H9 (cell line): Measurements from ENCODE around the gene CCDC69. TPM values are rescaled to one million over a fixed set of nuclear protein-coding genes. Genes with fewer than 3 reads are reported as not detected.

Experiments used
- DNase-seq: peaks from one replicate; pipeline ENCODE4 v3.0.0-alpha.2; 2017
- H2AFZ ChIP-seq: one replicate; pipeline ENCODE4 v1.6.1; 2013; ENCODE audit warnings: mild to moderate bottlenecking, low read length, control low read depth, moderate library complexity
- H2AK5ac ChIP-seq: 2 replicates; pipeline ENCODE4 v1.6.1; 2013; ENCODE audit warnings: low read length, control low read depth, mixed read lengths; ENCODE audit not compliant: insufficient read length
- H2BK120ac ChIP-seq: one replicate; pipeline ENCODE4 v1.6.1; 2013; ENCODE audit warnings: low read depth, mild to moderate bottlenecking, low read length, control low read depth, inconsistent platforms; ENCODE audit not compliant: poor library complexity, severe bottlenecking
- H2BK12ac ChIP-seq: 2 replicates; pipeline ENCODE4 v1.6.1; 2013; ENCODE audit warnings: low read length, control low read depth, mixed read lengths, low read depth; ENCODE audit not compliant: insufficient read length
- H2BK15ac ChIP-seq: 2 replicates; pipeline ENCODE4 v1.6.1; 2013; ENCODE audit warnings: low read depth, low read length, control low read depth
- H2BK20ac ChIP-seq: one replicate; pipeline ENCODE4 v1.6.1; 2013; ENCODE audit warnings: low read depth, mild to moderate bottlenecking, low read length, control low read depth, inconsistent platforms; ENCODE audit not compliant: poor library complexity, severe bottlenecking
- H2BK5ac ChIP-seq: 2 replicates; pipeline ENCODE4 v1.6.1; 2013; ENCODE audit warnings: low read length, control low read depth, mixed read lengths; ENCODE audit not compliant: insufficient read length
- H3K14ac ChIP-seq: 2 replicates; pipeline ENCODE4 v1.6.1; 2013; ENCODE audit warnings: low read length, control low read depth; ENCODE audit not compliant: insufficient read depth
- H3K18ac ChIP-seq: 2 replicates; pipeline ENCODE4 v1.6.1; 2013; ENCODE audit warnings: low read depth, mild to moderate bottlenecking, mixed read lengths, low read length, control low read depth; ENCODE audit not compliant: insufficient read length
- H3K23ac ChIP-seq: 2 replicates; pipeline ENCODE4 v1.6.1; 2013; ENCODE audit warnings: low read length, control low read depth, mixed read lengths, low read depth; ENCODE audit not compliant: insufficient read length
- H3K23me2 ChIP-seq: 2 replicates; pipeline ENCODE4 v1.6.1; 2013; ENCODE audit warnings: low read depth, mild to moderate bottlenecking, mixed read lengths, low read length, control low read depth; ENCODE audit not compliant: insufficient read length, poor library complexity, severe bottlenecking
- H3K27ac ChIP-seq: 2 replicates; pipeline ENCODE4 v1.5.1; 2013; ENCODE audit warnings: low read length, control low read depth, mixed read lengths, low read depth; ENCODE audit not compliant: insufficient read length
- H3K27me3 ChIP-seq: 2 replicates; pipeline ENCODE4 v1.6.1; 2013; ENCODE audit warnings: low read length, control low read depth, inconsistent platforms; ENCODE audit not compliant: insufficient read depth
- H3K4ac ChIP-seq: 2 replicates; pipeline ENCODE4 v1.6.1; 2013; ENCODE audit warnings: low read depth, mild to moderate bottlenecking, control low read depth, inconsistent platforms, low read length, moderate library complexity
- H3K4me1 ChIP-seq: 2 replicates; pipeline ENCODE4 v1.6.1; 2013; ENCODE audit warnings: low read length, control low read depth, inconsistent platforms; ENCODE audit not compliant: insufficient read depth
- H3K4me2 ChIP-seq: 2 replicates; pipeline ENCODE4 v1.6.1; 2013; ENCODE audit warnings: low read length, control low read depth, mixed read lengths; ENCODE audit not compliant: insufficient read length, insufficient read depth
- H3K56ac ChIP-seq: 2 replicates; pipeline ENCODE4 v1.6.1; 2013; ENCODE audit warnings: low read depth, mild to moderate bottlenecking, mixed read lengths, low read length, control low read depth; ENCODE audit not compliant: insufficient read length
- H3K79me1 ChIP-seq: 2 replicates; pipeline ENCODE4 v1.6.1; 2013; ENCODE audit warnings: low read depth, mild to moderate bottlenecking, moderate library complexity, low read length, control low read depth, inconsistent platforms; ENCODE audit not compliant: insufficient read depth, poor library complexity, severe bottlenecking
- H3K79me2 ChIP-seq: 2 replicates; pipeline ENCODE4 v1.6.1; 2013; ENCODE audit warnings: low read length, control low read depth, inconsistent platforms; ENCODE audit not compliant: insufficient read depth
- H3K9ac ChIP-seq: 2 replicates; pipeline ENCODE4 v1.6.1; 2013; ENCODE audit warnings: low read length, control low read depth, mixed read lengths; ENCODE audit not compliant: insufficient read length; ENCODE audit errors: extremely low read depth
- H3K9me3 ChIP-seq: one replicate; pipeline ENCODE4 v1.6.1; 2013; ENCODE audit warnings: low read depth, low read length, inconsistent platforms; ENCODE audit not compliant: control insufficient read depth
- H3T11ph ChIP-seq: one replicate; pipeline ENCODE4 v1.6.1; 2013; ENCODE audit warnings: mild to moderate bottlenecking, low read length, control low read depth, inconsistent platforms
- H4K20me1 ChIP-seq: one replicate; pipeline ENCODE4 v1.6.1; 2013; ENCODE audit not compliant: control insufficient read depth, insufficient read length, insufficient read depth
- H4K5ac ChIP-seq: 2 replicates; pipeline ENCODE4 v1.6.1; 2013; ENCODE audit warnings: low read depth, mild to moderate bottlenecking, mixed read lengths, low read length, control low read depth; ENCODE audit not compliant: insufficient read length
- H4K8ac ChIP-seq: replicated peaks from 2 replicates; pipeline ENCODE4 v1.6.1; 2013; ENCODE audit warnings: low read length, control low read depth, mixed read lengths, low read depth; ENCODE audit not compliant: insufficient read length
- H4K91ac ChIP-seq: 2 replicates; pipeline ENCODE4 v1.6.1; 2013; ENCODE audit warnings: low read depth, mild to moderate bottlenecking, moderate library complexity, mixed read lengths, low read length, control low read depth; ENCODE audit not compliant: insufficient read length
- H3K27ac Mint-ChIP-seq, 3 experiments: 2 replicates in 2 of 3; 3 replicates in 1 of 3; pipeline ENCODE4 v1.8.0; 2020 to 2021; ENCODE audit warnings: mixed read lengths in 3 of 3, mild to moderate bottlenecking in 1 of 3, moderate library complexity in 1 of 3
- H3K27me3 Mint-ChIP-seq: 2 replicates; pipeline ENCODE4 v1.8.0; 2021; ENCODE audit warnings: low read depth, mild to moderate bottlenecking, moderate library complexity, mixed read lengths
- H3K36me3 Mint-ChIP-seq, 3 experiments: 2 replicates in 2 of 3; 3 replicates in 1 of 3; pipeline ENCODE4 v1.8.0; 2020 to 2021; ENCODE audit warnings: low read depth in 3 of 3, mixed read lengths in 3 of 3; ENCODE audit not compliant: insufficient read depth in 1 of 3
- H3K4me1 Mint-ChIP-seq, 2 experiments: 2 replicates each; pipeline ENCODE4 v1.8.0; 2020; ENCODE audit warnings: mixed read lengths in 2 of 2
- H3K4me3 Mint-ChIP-seq, 2 experiments: 2 replicates in 1 of 2; 3 replicates in 1 of 2; pipeline ENCODE4 v1.8.0; 2020 to 2021; ENCODE audit warnings: mild to moderate bottlenecking in 2 of 2, mixed read lengths in 2 of 2, moderate library complexity in 1 of 2
- H3K9me3 Mint-ChIP-seq, 2 experiments: 2 replicates in 1 of 2; 3 replicates in 1 of 2; pipeline ENCODE4 v1.8.0; 2020; ENCODE audit warnings: mild to moderate bottlenecking in 2 of 2, mixed read lengths in 2 of 2, moderate library complexity in 1 of 2
- CTCF ChIP-seq: fragments of 200-600 bp; sonication (generic); conservative IDR thresholded peaks from 3 replicates; pipeline ENCODE4 v1.8.0; 2021; ENCODE audit warnings: antibody characterized with exemption, mild to moderate bottlenecking
- WGBS: extraction: QIAGEN DNeasy Blood & Tissue Kit; methylation state at CpG from one replicate; pipeline ENCODE4 v1.1.7; 2013; ENCODE audit warnings: missing lambda C conversion rate, low lambda C conversion rate, mixed read lengths; ENCODE audit not compliant: insufficient read length; ENCODE audit errors: extremely low coverage; 5-methylcytosine and 5-hydroxymethylcytosine counted together
- total RNA-seq: library from RNA; stranded (reverse); gene quantifications from 2 replicates; pipeline ENCODE4 v1.2.1, GENCODE V29; 2021

The CCDC69 gene
- total RNA-seq, 1 experiment from 2014 or later: 5.3 TPM

GRCh38 chr5:151202381-151203139 lies 21.3 kb downstream of the CCDC69 start:
- no peaks in the 10 kb centered on the region for H3K27me3 Mint-ChIP-seq
- no peak overlapping the region for H2AFZ ChIP-seq
- no peak for DNase-seq

More at GRCh38 chr5:151202381-151203139, 21.3 kb downstream of the CCDC69 start:
- no peaks in the 10 kb centered on the region for H3K79me2 ChIP-seq
- no peaks in the 10 kb centered on the region for H4K20me1 ChIP-seq
- no CpG with 5 or more reads among the region's 5 CpGs for WGBS
- H3K27me3 ChIP-seq: no peaks in the 10 kb centered on the region
- no peak overlapping the region for H4K91ac ChIP-seq
- H3T11ph ChIP-seq: no peak overlapping the region
- no peaks in the 10 kb centered on the region for H3K36me3 Mint-ChIP-seq
- H2BK12ac ChIP-seq: no peak overlapping the region
- no peaks in the 10 kb centered on the region for H3K79me1 ChIP-seq
- H2BK120ac ChIP-seq: no peak overlapping the region
- H3K56ac ChIP-seq: no peak overlapping the region
- TF ChIP-seq CTCF: no peak
- H4K5ac ChIP-seq: no peak overlapping the region
- no peak overlapping the region for H3K9ac ChIP-seq
- no peak overlapping the region for H3K4ac ChIP-seq
- no peak overlapping the region for H3K27ac ChIP-seq
- no peaks in the 10 kb centered on the region for H3K9me3 ChIP-seq
- no peak overlapping the region for H3K23ac ChIP-seq
- H3K23me2 ChIP-seq: no peaks in the 10 kb centered on the region
- no peak overlapping the region for H4K8ac ChIP-seq
- no peaks in the 10 kb centered on the region for H3K9me3 Mint-ChIP-seq
- no peak overlapping the region for H2BK5ac ChIP-seq
- no peak overlapping the region for H2BK20ac ChIP-seq
- H3K4me3 Mint-ChIP-seq: no peak overlapping the region
- H3K4me2 ChIP-seq: no peak overlapping the region
- H2AK5ac ChIP-seq: no peak overlapping the region
- H3K14ac ChIP-seq: no peak overlapping the region
- H2BK15ac ChIP-seq: no peak overlapping the region
- H3K27ac Mint-ChIP-seq: no peak overlapping the region
- H3K4me1 ChIP-seq: no peaks in the 10 kb centered on the region; the same call in 1 of the 2 replicates
- no peak overlapping the region for H3K18ac ChIP-seq
- peaks cover 3 to 7% of the 10 kb centered on the region in 2 experiments; a peak in 2 of 4 replicates for H3K4me1 Mint-ChIP-seq
